Heart right ventricle (tissue), 16 donors: ENCODE results near the gene DCLK1. TPM values are rescaled to one million over a fixed set of nuclear protein-coding genes. Genes with fewer than 3 reads are reported as not detected.

Source experiments
- ATAC-seq, 8 donors: fragments of 200-7000 bp; cut with Tn5 transposase; one replicate each; pipeline ENCODE4 v1.9.1; 2020; ENCODE audit warnings: mild to moderate bottlenecking in 8 of 8, moderate library complexity in 8 of 8, moderate number of reproducible peaks in 1 of 8
- DNase-seq, 2 donors: peaks; one replicate each; pipeline ENCODE4 v3.0.0-alpha.2; 2020
- H3K27ac ChIP-seq, 10 donors: fragments of 200-600 bp; sonication (generic) in 2 of 10; one replicate each; pipeline versions ENCODE4 v1.5.0 to v1.8.0; 2020 to 2022; ENCODE audit warnings: mild to moderate bottlenecking in 3 of 10
- H3K27me3 ChIP-seq, 7 donors: fragments of 200-600 bp; one replicate each; pipeline ENCODE4 v1.8.0; 2021 to 2022; ENCODE audit warnings: mild to moderate bottlenecking in 2 of 7
- H3K36me3 ChIP-seq, 9 donors: fragments of 200-600 bp; sonication (generic) in 1 of 9; one replicate each; pipeline versions ENCODE4 v1.5.0 to v1.8.0; 2020 to 2022; ENCODE audit warnings: mild to moderate bottlenecking in 2 of 9
- H3K4me1 ChIP-seq, 9 donors: fragments of 200-600 bp; sonication (generic) in 1 of 9; one replicate each; pipeline versions ENCODE4 v1.5.0 to v1.8.0; 2020 to 2022; ENCODE audit warnings: mild to moderate bottlenecking in 4 of 9
- H3K4me3 ChIP-seq, 10 donors: fragments of 200-600 bp; sonication (generic) in 2 of 10; one replicate each; pipeline versions ENCODE4 v1.5.0 to v1.8.0; 2020 to 2022; ENCODE audit warnings: mild to moderate bottlenecking in 7 of 10, moderate library complexity in 2 of 10
- H3K9me3 ChIP-seq, 11 donors: fragments of 200-600 bp in 10 of 11; sonication (generic) in 2 of 11; one replicate each; pipeline versions ENCODE4 v1.5.0 to v1.8.0; 2013 to 2022; ENCODE audit warnings: mild to moderate bottlenecking in 2 of 11, control low read depth in 1 of 11, moderate library complexity in 1 of 11
- WGBS, 2 donors: extraction: QIAGEN DNeasy Blood & Tissue Kit; methylation state at CpG; one replicate each; pipeline ENCODE4 v1.1.7; 2013; ENCODE audit warnings: inconsistent platforms in 1 of 2; 5-methylcytosine and 5-hydroxymethylcytosine counted together
- intact Hi-C, 10 donors: fragments of 100-400 bp; cut with DNase I; formaldehyde crosslinking; loops; one replicate each; pipeline versions ENCODE4 v1.11.1 to v1.14.2; 2022
- polyA plus RNA-seq, 2 donors: library from polyadenylated mRNA; stranded (reverse); fragments of 200-250 nt; gene quantifications; one replicate each; pipeline ENCODE4 v1.2.3, GENCODE V29; 2013
- total RNA-seq, 10 donors: library from RNA; stranded (reverse); fragmentation: NEBNext Ultra II Directional in 3 of 10; extraction: Animal tissue kit (Norgen Biotek cat#: 25700) in 3 of 10; gene quantifications; one replicate each; pipeline versions ENCODE4 v1.2.1 to v1.2.4, GENCODE V29; 2021 to 2023
- TF ChIP-seq, protein P1 (sequence below), 9 donors: fragments of 200-600 bp; sonication (generic) in 2 of 9; IDR thresholded peaks; one replicate each; pipeline versions ENCODE4 v1.5.0 to v1.8.0; 2021 to 2022; ENCODE audit warnings: antibody characterized with exemption in 9 of 9, mild to moderate bottlenecking in 5 of 9, moderate library complexity in 1 of 9
- donor health status: Arrhythmogenic right ventricular cardiomyopathy.
- donor health status: ischemic (EF 13 %, LVEDD 7.1; RV severe dilation, severe dysfunction).
- donor health status: healthy with polysubstance abuse.
- donor health status: DM: no; HTN: yes; CAD: no.
- donor health status: DM: no; HTN: no; CAD: no.
- donor health status: ischemic (EF 25% LVEDD 6.9; RV normal size, moderate dysfunction).
- donor health status: ischemic (EF 25% LVEDD 5.7; RV mildly dilated, moderate dysfunction).
- donor health status: healthy.
- donor health status: DM: yes; HTN: yes; CAD: no.
- donor health status: Ischemic cardiomyopathy.
- donor health status: ischemic (EF 35%, LVEDD 5.7; RV mildly dilated, moderate dysfunction).
- donor health status: nonischemic (EF 11% LVEDD 7.7; RV severe dilation, severe dysfunction).
- donor health status: DM: yes; HTN: yes; CAD: no.
- donor health status: PGD.
- donor health status: ischemic (EF 29% LVEDD 5.4; RV normal size, mild dysfunction).
- donor health status: nonischemic (EF 23%, LVEDD 6.1; RV moderate dilation, normal function).

Gene DCLK1
- total and polyA plus RNA-seq, 12 donors: 3.4 to 16.9 (median 9.1) TPM

DNA sequence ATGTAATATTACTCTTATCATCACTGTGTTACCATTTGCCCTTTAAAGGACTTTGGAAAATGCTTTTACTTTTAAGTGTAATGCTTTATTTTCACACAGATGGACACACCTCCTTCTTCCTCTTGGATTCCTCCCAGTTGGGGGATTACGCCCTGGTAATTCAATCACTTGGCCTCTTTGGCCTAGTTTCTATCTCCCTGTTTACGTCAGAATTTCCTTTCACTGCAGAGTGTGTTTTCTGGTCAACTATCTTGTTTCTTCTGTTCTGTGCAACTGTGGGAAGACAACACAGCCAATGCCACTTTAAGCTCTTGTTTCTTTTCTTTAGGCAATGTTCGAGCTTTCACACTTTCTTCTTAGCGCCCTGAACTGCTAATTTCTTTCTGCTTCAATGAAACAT lies 397.4 kb downstream of the DCLK1 start:
- intact Hi-C loops: loop anchor here in 2 of 10 donors (5.0 to 10.0 kb wide), 2 partner anchors 221 to 223 kb away; no protein-coding TSS in a partner anchor
- H3K27me3 ChIP-seq: no peaks in the 10 kb centered on the region
- H3K4me3 ChIP-seq: no peak overlapping the region
- H3K27ac ChIP-seq: peak overlapping the region in 7 of 10 donors; percentile 24 to 72 (median 47)
- DNase-seq (peak in 1 of 2 donors; percentile 54), ATAC-seq (peak in 7 of 8 donors; percentile 32 to 80 (median 66))
- 46 to 53% methylated on average over 4 of the region's 4 CpGs for whole genome bisulfite sequencing, 2 donors
- TF ChIP-seq, protein P1, sequence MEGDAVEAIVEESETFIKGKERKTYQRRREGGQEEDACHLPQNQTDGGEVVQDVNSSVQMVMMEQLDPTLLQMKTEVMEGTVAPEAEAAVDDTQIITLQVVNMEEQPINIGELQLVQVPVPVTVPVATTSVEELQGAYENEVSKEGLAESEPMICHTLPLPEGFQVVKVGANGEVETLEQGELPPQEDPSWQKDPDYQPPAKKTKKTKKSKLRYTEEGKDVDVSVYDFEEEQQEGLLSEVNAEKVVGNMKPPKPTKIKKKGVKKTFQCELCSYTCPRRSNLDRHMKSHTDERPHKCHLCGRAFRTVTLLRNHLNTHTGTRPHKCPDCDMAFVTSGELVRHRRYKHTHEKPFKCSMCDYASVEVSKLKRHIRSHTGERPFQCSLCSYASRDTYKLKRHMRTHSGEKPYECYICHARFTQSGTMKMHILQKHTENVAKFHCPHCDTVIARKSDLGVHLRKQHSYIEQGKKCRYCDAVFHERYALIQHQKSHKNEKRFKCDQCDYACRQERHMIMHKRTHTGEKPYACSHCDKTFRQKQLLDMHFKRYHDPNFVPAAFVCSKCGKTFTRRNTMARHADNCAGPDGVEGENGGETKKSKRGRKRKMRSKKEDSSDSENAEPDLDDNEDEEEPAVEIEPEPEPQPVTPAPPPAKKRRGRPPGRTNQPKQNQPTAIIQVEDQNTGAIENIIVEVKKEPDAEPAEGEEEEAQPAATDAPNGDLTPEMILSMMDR (IDR thresholded peaks at IDR 0.05): no peak
- H3K4me1 ChIP-seq: peaks cover 0 to 38% (median 19%) of the 10 kb centered on the region in 9 donors
- H3K36me3 ChIP-seq: no peaks in the 10 kb centered on the region
- no peaks in the 10 kb centered on the region for H3K9me3 ChIP-seq

- ATAC-seq (peak in 7 of 8 donors; percentile 40 to 74 (median 61)), DNase-seq (peak in 1 of 2 donors; percentile 29)
- no peaks in the 10 kb centered on the region for H3K27me3 ChIP-seq
- WGBS, 2 donors: 62 to 65% methylated on average over 4 of the region's 4 CpGs
- intact Hi-C loops: loop anchor here in 2 of 10 donors (5.0 to 10.0 kb wide), 2 partner anchors 222 to 225 kb away; no protein-coding TSS in a partner anchor
- no peaks in the 10 kb centered on the region for H3K9me3 ChIP-seq
- no peak overlapping the region for H3K4me3 ChIP-seq
- peaks cover 0 to 41% (median 19%) of the 10 kb centered on the region in 9 donors for H3K4me1 ChIP-seq
- no peaks in the 10 kb centered on the region for H3K36me3 ChIP-seq
- TF ChIP-seq, protein P1 (IDR thresholded peaks at IDR 0.05): no peak
- peak overlapping the region in 9 of 10 donors; percentile 3 to 70 (median 48) for H3K27ac ChIP-seq
Measured at GRCh38 chr13:35732565-35732964, 398.6 kb downstream of the DCLK1 start.

DNA sequence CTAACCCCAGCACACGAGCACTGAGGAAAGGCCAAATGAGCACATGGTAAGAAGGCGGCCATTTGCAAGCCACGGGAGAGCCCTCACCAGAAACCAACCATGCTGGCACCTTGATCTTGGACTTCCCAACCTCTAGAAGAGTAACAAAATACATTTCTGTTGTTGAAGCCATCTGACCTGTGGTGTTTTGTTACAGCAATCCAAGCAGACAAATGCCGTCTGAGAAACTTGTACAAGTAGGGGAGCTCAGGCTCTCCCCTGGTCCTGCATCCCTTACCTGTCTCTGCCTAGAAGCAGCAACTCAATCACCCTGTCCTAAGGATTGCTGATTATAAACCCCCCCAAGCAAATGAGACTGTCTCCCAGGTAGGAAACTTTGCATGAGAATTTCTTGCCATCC lies 399.7 kb downstream of the DCLK1 start:
- H3K4me1 ChIP-seq: peaks cover 0 to 42% (median 19%) of the 10 kb centered on the region in 9 donors
- intact Hi-C loops: loop anchor here in 2 of 10 donors (5.0 to 10.0 kb wide), 2 partner anchors 223 to 226 kb away; no protein-coding TSS in a partner anchor
- H3K27ac ChIP-seq: no peak overlapping the region
- no peak for DNase-seq
- H3K4me3 ChIP-seq: no peak overlapping the region
- H3K27me3 ChIP-seq: no peaks in the 10 kb centered on the region
- TF ChIP-seq, protein P1 (IDR thresholded peaks at IDR 0.05): no peak
- H3K9me3 ChIP-seq: no peaks in the 10 kb centered on the region
- no peak for ATAC-seq
- H3K36me3 ChIP-seq: no peaks in the 10 kb centered on the region
- 94 to 97% methylated on average over 4 of the region's 4 CpGs for WGBS, 2 donors

- no peaks in the 10 kb centered on the region for H3K36me3 ChIP-seq
Measured at GRCh38 chr13:35729926-35730627, 401.1 kb downstream of the DCLK1 start.

More at GRCh38 chr13:35729926-35730627, 401.1 kb downstream of the DCLK1 start:
- Histone ChIP-seq H3K4me1 (peaks cover 0 to 42% (median 19%) of the 10 kb centered on the region in 9 donors), H3K4me3 (no peak overlapping the region), H3K27ac (peak overlapping the region in 9 of 10 donors; percentile 12 to 75 (median 54)), H3K9me3 (no peaks in the 10 kb centered on the region), H3K27me3 (no peaks in the 10 kb centered on the region)
- TF ChIP-seq, protein P1 (IDR thresholded peaks at IDR 0.05): no peak
- intact Hi-C loops: loop anchor here in 5 of 10 donors (5.0 to 10.0 kb wide), 3 partner anchors 225 to 255 kb away; partner anchors contain the start of gene MAB21L1 (in 1 of the 5)
- ATAC-seq: peak; percentile 56 to 95 (median 88)
- peak; percentile 84 to 87 for DNase-seq
- 37 to 38% methylated on average over 5 of the region's 5 CpGs for WGBS, 2 donors
